Breast epithelium (tissue), 4 donors: ENCODE measurements around the gene ZFAND2A. TPM values are rescaled to one million over a fixed set of nuclear protein-coding genes. Genes with fewer than 3 reads are reported as not detected.
"Not testable (repeated sequence)": the region's sequence is repeated elsewhere in the genome, so short reads cannot be mapped to it uniquely, and the experiment has no call there.

Source experiments
- DNase-seq, 2 donors: peaks; one replicate each; pipeline ENCODE4 v3.0.0-alpha.2; 2019; ENCODE audit warnings: low spot score in 2 of 2
- H3K27ac ChIP-seq, 2 donors: fragments of 200-600 bp; sonication (generic) in 1 of 2; one replicate each; pipeline ENCODE4 v1.5.1; 2016 to 2019; ENCODE audit warnings: mild to moderate bottlenecking in 1 of 2
- H3K27me3 ChIP-seq, 2 donors: fragments of 200-600 bp; sonication (generic) in 1 of 2; one replicate each; pipeline versions ENCODE4 v1.5.1 to v1.6.0; 2017 to 2019; ENCODE audit warnings: control low read depth in 1 of 2, mild to moderate bottlenecking in 1 of 2
- H3K36me3 ChIP-seq: fragments of 200-600 bp; one replicate; pipeline ENCODE4 v1.5.1; 2019
- H3K4me1 ChIP-seq, 2 donors: fragments of 200-600 bp; sonication (generic); one replicate each; pipeline ENCODE4 v1.5.1; 2016 to 2019; ENCODE audit warnings: control low read depth in 1 of 2
- H3K4me3 ChIP-seq, 3 donors: fragments of 200-600 bp; sonication (generic); 1 replicate in 2 of 3; 2 replicates in 1 of 3; pipeline ENCODE4 v1.5.1; 2016 to 2019; ENCODE audit warnings: mild to moderate bottlenecking in 3 of 3, moderate library complexity in 2 of 3
- H3K9me3 ChIP-seq, 2 donors: fragments of 200-600 bp; sonication (generic) in 1 of 2; one replicate each; pipeline ENCODE4 v1.5.1; 2016 to 2019; ENCODE audit warnings: control low read depth in 1 of 2
- POLR2A ChIP-seq: fragments of 450-650 bp; IDR thresholded peaks from one replicate; pipeline ENCODE4 v1.6.1; 2016; ENCODE audit warnings: antibody characterized with exemption, mild to moderate bottlenecking, moderate library complexity
- POLR2AphosphoS5 ChIP-seq, 3 donors: sonication (generic); formaldehyde crosslinking; IDR thresholded peaks; one replicate each; pipeline ENCODE4 v1.6.1; 2017; ENCODE audit warnings: antibody characterized with exemption in 3 of 3
- intact Hi-C: fragments of 100-400 bp; cut with DNase I; formaldehyde crosslinking; loops from one replicate; pipeline ENCODE4 v1.15.1; 2023; ENCODE audit warnings: low total_unique reads
- total RNA-seq, 3 donors: library from RNA; depleted of rRNA; stranded (reverse); fragments of >200 nt; gene quantifications; one replicate each; pipeline ENCODE4 v1.1.0, GENCODE V29; 2016
- TF ChIP-seq, protein P1 (sequence below), 3 donors: fragments of 450-650 bp; IDR thresholded peaks; one replicate each; pipeline ENCODE4 v1.5.1; 2016 to 2017; ENCODE audit warnings: antibody characterized with exemption in 3 of 3, mild to moderate bottlenecking in 3 of 3, moderate library complexity in 3 of 3

Gene ZFAND2A
- total RNA-seq, 3 donors from 2014 or later, result 31.9 to 41.6 (median 34.1) TPM

DNA sequence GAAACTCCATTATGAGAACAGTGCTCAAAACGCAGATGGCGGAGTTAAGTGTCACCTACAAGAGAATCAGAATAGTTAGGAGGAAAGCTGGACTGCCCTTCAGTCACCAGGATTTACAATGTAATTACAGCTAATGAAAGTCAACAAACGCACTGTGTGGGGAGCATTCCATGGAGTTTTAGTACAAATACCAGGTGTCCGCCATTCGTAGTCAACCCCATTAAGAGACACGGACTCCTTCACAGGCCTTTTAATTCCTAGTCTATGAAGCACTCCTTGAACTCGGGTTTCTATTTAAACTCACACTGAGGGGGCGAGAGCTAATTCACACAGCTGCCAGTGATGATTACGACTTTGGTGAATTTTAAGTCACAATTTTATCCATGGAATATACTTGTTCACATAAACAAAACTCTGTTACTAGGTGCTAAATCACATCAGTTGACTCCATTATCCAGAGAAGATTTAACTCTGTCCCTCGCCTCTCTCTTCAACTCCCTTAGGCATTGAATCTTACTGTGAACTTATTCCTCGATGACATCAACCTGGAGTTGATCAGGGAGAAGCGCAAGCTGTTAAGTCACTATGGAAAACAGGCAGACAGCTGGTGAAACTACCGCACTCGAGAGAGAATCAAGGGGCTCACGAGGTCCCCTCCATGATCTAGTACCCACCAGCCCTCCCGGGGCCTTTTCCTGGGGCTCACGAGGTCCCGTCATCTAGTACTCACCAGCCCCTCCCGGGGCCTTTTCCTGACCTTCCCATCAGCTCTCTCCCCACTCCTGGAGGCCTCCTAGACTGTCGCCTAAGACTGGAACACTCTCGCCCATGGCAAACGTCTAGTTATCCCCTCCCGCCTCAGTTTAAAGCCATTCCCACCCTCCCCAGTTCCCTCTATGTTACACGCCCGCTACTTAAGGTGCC lies 1.5 kb downstream of the ZFAND2A start:
- Histone ChIP-seq H3K27ac (peak overlapping the region in 1 of 2 donors; percentile 29), H3K4me3 (peak overlapping the region; percentile 92 to 98 (median 95)), H3K27me3 (no peaks in the 10 kb centered on the region), H3K9me3 (no peaks in the 10 kb centered on the region), H3K4me1 (peaks cover 0 to 16% of the 10 kb centered on the region in 2 donors), H3K36me3 (no peaks in the 10 kb centered on the region)
- intact Hi-C loops, result no loop called here
- no peak for TF ChIP-seq POLR2AphosphoS5 (IDR thresholded peaks at IDR 0.05)
- TF ChIP-seq POLR2A, result no peak
- TF ChIP-seq, protein P1, sequence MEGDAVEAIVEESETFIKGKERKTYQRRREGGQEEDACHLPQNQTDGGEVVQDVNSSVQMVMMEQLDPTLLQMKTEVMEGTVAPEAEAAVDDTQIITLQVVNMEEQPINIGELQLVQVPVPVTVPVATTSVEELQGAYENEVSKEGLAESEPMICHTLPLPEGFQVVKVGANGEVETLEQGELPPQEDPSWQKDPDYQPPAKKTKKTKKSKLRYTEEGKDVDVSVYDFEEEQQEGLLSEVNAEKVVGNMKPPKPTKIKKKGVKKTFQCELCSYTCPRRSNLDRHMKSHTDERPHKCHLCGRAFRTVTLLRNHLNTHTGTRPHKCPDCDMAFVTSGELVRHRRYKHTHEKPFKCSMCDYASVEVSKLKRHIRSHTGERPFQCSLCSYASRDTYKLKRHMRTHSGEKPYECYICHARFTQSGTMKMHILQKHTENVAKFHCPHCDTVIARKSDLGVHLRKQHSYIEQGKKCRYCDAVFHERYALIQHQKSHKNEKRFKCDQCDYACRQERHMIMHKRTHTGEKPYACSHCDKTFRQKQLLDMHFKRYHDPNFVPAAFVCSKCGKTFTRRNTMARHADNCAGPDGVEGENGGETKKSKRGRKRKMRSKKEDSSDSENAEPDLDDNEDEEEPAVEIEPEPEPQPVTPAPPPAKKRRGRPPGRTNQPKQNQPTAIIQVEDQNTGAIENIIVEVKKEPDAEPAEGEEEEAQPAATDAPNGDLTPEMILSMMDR (IDR thresholded peaks at IDR 0.05), result no peak
- no peak for DNase-seq

DNA sequence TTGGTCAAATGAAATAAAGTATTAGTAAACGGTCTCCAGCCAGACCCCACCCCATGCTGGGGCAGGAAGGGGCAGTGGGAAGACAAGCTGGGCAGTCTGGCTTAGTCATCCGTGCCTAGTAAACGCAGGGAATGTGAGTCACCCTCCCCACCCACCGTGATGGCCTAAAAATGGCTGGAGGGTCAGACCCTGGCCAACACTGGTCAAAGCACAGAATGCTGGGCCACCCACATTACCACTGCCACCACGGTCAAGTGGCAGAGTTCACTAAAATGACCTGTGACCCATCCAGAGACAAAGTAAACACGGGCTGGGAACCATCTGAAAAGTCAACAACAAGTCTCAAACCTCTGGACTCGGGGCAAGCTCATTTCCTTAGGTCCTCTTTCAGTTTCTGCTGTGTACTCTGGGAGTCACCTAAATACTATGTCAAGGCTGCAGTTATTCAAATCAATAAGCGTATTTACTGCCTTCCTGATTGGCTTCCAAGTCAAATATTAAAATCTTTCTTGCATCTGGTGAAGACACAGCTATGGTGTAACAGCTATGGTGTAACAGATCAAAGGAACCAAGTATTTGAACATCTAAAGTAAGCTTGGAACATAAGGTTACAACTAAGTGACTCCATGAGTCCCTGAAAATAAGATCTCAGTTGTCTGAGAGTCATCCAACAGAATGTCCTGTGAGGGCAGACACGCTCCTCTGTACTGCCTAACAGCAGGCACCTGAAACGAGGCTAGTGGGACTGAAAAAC lies 3.0 kb downstream of the ZFAND2A start:
- Histone ChIP-seq H3K36me3 (no peaks in the 10 kb centered on the region), H3K4me3 (no peak overlapping the region), H3K27ac (no peak overlapping the region), H3K4me1 (peaks cover 0 to 16% of the 10 kb centered on the region in 2 donors), H3K27me3 (no peaks in the 10 kb centered on the region), H3K9me3 (no peaks in the 10 kb centered on the region)
- no peak for DNase-seq
- intact Hi-C loops, result no loop called here
- TF ChIP-seq POLR2A (no peak), POLR2AphosphoS5 (IDR thresholded peaks at IDR 0.05) (no peak)
- TF ChIP-seq, protein P1 (IDR thresholded peaks at IDR 0.05), result no peak

DNA sequence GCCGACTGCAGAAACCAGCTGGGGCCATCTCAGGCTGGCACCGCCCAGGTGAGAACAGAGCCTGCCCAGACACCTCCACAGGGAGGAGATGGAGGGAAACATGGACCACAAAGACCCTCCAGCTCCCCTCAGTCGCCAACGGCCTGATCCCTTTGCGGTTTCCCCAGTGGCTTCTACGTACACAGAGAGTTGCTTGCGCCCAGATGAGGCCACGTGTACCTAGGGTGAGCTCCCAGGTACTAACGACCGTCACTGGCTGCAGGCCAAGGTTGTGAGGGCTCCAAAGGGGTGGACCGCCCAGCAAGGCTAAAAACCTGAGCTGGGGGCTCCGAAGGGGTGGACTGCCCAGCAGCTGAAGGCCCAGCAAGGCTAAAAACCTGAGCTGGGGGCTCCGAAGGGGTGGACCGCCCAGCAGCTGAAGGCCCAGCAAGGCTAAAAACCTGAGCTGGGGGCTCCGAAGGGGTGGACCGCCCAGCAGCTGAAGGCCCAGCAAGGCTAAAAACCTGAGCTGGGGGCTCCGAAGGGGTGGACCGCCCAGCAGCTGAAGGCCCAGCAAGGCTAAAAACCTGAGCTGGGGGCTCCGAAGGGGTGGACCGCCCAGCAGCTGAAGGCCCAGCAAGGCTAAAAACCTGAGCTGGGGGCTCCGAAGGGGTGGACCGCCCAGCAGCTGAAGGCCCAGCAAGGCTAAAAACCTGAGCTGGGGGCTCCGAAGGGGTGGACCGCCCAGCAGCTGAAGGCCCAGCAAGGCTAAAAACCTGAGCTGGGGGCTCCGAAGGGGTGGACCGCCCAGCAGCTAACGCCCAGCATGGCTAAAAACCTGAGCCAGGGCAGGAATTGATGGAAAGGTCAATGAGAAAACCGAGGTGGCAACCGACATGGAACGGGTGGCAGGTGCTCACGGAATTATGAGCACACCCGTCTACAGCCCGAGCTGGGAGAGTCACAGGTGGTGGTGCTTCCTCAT lies 3.9 kb downstream of the ZFAND2A start:
- H3K4me3 ChIP-seq, H3K27ac ChIP-seq, H3K36me3 ChIP-seq, DNase-seq, intact Hi-C loops, H3K27me3 ChIP-seq, H3K9me3 ChIP-seq: not testable (repeated sequence)
- peaks cover 0 to 12% of the 10 kb centered on the region in 2 donors for H3K4me1 ChIP-seq

DNA sequence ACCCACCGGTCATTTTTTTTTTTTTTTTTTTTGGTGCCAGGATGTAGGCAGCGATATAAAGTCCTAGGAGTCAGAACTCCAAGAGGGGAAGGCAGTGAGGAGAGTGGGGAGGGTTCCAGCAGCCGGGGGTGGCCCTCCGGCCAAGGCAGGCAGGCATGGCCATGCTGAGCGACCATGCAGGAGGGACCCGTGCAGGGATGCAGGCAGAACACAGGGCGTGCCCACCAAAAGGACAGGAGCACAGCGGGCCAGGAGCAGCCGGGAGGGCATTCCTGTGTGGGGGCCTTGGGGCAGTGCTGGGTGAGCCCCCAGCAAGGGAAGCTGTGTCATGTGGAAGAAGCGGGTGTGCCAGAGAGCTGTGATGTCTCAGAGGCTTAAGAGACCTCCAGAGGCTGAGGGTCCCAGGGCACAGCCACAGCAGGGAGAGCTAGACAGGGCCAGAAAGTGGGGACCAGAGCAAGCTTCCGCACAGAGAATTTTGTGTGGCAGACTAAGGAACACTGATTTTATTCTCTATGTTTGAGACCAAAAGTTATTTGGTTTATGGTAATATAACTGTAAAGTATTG lies 5.7 kb downstream of the ZFAND2A start:
- TF ChIP-seq POLR2AphosphoS5 (IDR thresholded peaks at IDR 0.05) (no peak), POLR2A (no peak)
- TF ChIP-seq, protein P1 (IDR thresholded peaks at IDR 0.05), result no peak
- intact Hi-C loops, result loop anchor here (5.0 kb wide), 1 partner anchor 797 kb away; no protein-coding TSS in a partner anchor
- Histone ChIP-seq H3K27ac (no peak overlapping the region), H3K9me3 (no peaks in the 10 kb centered on the region), H3K4me3 (no peak overlapping the region), H3K27me3 (no peaks in the 10 kb centered on the region), H3K36me3 (peaks cover 3% of the 10 kb centered on the region), H3K4me1 (peaks cover 0 to 12% of the 10 kb centered on the region in 2 donors)
- no peak for DNase-seq

DNA sequence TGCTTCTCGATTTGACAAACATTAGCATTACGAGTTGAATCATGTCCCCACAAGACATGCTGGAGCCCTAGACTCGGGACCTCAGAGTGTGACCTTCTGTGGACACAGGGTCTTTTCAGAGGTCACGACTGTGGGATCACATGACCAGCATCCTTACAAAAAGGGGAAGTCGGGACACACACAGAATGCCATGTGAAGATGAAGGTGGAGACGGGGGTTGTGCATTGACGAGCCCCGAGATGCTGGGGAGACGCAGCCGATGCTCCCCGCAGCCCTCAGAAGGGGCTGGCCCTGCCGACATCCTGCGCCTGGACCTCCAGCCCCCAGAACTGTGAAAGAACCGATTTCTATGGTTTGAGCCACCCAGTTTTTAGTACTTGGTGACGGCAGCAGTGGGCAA lies 7.5 kb downstream of the ZFAND2A start:
- Histone ChIP-seq H3K4me3 (no peak overlapping the region), H3K27ac (no peak overlapping the region), H3K9me3 (no peaks in the 10 kb centered on the region), H3K4me1 (no peaks in the 10 kb centered on the region), H3K27me3 (no peaks in the 10 kb centered on the region), H3K36me3 (peaks cover 3% of the 10 kb centered on the region)
- no peak for TF ChIP-seq POLR2A
- no peak for TF ChIP-seq POLR2AphosphoS5 (IDR thresholded peaks at IDR 0.05)
- TF ChIP-seq, protein P1 (IDR thresholded peaks at IDR 0.05), result no peak
- intact Hi-C loops, result loop anchor here (5.0 kb wide), 1 partner anchor 795 kb away; no protein-coding TSS in a partner anchor
- DNase-seq, result no peak
